HG03342 (cell line): ENCODE data around the gene TSKS.
A peak's percentile ranks its signal among the peaks of the same experiment; 100 is the strongest.

Source experiments
- ATAC-seq: cut with Tn5 transposase; IDR thresholded peaks from one replicate; pipeline ENCODE4 v1.9.1; 2021; ENCODE audit warnings: mild to moderate bottlenecking, moderate library complexity; ENCODE audit not compliant: unreplicated experiment

Gene TSKS

GRCh38 chr19:49767381-49767780 is 4.3 kb upstream of the TSKS start:
- no peak for ATAC-seq

- ATAC-seq, result no peak
Observed at GRCh38 chr19:49766930-49767299, 3.8 kb upstream of the TSKS start, which contains the start of gene AP2A1. AP2A1 (plus strand) TSS chr19:49767001; CDS start chr19:49767134, 133 bp downstream.

GRCh38 chr19:49766007-49766929 is 3.2 kb upstream of the TSKS start:
- ATAC-seq, result peak; percentile 92

GRCh38 chr19:49764341-49764740 is 1.2 kb upstream of the TSKS start:
- ATAC-seq, result no peak

GRCh38 chr19:49761625-49762311 is 1.3 kb downstream of the TSKS start:
- ATAC-seq, result no peak

- no peak for ATAC-seq
Observed at GRCh38 chr19:49761249-49761624, 1.9 kb downstream of the TSKS start.

GRCh38 chr19:49758292-49758691 is 4.8 kb downstream of the TSKS start:
- ATAC-seq, result no peak

GRCh38 chr19:49755956-49756355 is 7.2 kb downstream of the TSKS start:
- no peak for ATAC-seq

- no peak for ATAC-seq
Observed at GRCh38 chr19:49752701-49753100, 10.4 kb downstream of the TSKS start.

GRCh38 chr19:49749771-49750170 is 13.3 kb downstream of the TSKS start:
- no peak for ATAC-seq

- no peak for ATAC-seq
Observed at GRCh38 chr19:49749055-49749716, 13.9 kb downstream of the TSKS start.

GRCh38 chr19:49746206-49746958 is 16.7 kb downstream of the TSKS start:
- ATAC-seq, result no peak

GRCh38 chr19:49744946-49745381 is 18.1 kb downstream of the TSKS start:
- ATAC-seq, result no peak

GRCh38 chr19:49741210-49741844 is 21.8 kb downstream of the TSKS start:
- no peak for ATAC-seq

GRCh38 chr19:49739933-49740332 is 23.2 kb downstream of the TSKS start:
- no peak for ATAC-seq

- ATAC-seq, result no peak
Observed at GRCh38 chr19:49739098-49739497, 24.0 kb downstream of the TSKS start.

- no peak for ATAC-seq
Observed at GRCh38 chr19:49738268-49738667, 24.8 kb downstream of the TSKS start.

- ATAC-seq, result no peak
Observed at GRCh38 chr19:49730166-49730565, 32.9 kb downstream of the TSKS start.

- no peak for ATAC-seq
Observed at GRCh38 chr19:49727217-49728030, 35.7 kb downstream of the TSKS start.
